GM12872 (cell line): ENCODE results near the gene AAMDC.
A peak's percentile ranks its signal among the peaks of the same experiment; 100 is the strongest.

Source experiments
- TF ChIP-seq, protein P1 (sequence below): IDR thresholded peaks from 3 replicates; pipeline ENCODE4 v1.5.1; 2011; ENCODE audit warnings: low read depth, mild to moderate bottlenecking, low read length, moderate library complexity; ENCODE audit not compliant: insufficient read depth

Gene AAMDC

DNA sequence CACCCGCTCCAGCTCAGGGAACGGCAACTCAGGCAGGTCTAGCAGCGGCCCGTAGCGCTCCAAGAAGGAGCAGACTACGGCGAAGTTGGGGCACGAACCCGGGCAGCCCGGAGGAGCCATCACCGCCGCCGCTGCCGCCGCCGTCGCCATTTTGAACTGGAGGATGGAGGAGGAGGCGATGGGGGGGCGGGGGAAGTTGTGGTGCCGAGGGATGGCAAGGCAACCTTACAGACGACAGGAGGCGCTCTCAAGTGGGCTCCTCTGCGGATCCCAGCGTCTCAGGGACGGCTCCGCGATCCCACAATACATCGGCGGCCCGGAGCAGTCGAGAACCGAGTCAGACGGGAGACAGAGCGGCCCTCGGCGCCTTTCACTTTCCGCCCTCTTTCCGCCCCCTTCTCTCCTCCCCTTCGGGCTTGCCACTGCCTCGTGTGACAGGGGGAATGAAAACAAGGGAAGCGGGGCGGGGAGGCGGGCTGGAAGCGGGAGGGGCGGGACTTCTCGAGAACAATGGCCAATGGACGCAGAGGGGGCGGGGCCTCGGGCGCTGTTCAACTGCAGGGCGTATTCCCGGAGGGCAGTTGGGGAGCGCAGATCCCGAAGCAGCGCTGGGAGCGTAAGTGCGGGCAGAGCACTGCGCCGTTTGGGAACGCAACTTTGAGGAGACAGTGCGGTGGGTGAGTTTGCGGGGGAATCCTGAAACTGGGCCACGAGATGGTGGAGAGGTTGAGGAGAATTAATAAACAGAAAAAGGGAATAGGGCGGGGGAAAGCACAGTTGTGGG is at the start of gene AAMDC, which contains the start of gene RSF1:
Gene AAMDC (plus strand): TSS at position 580 of the 784 bp plus-strand sequence. CDS start 21,353 bp downstream, outside the sequence.
Gene RSF1 (minus strand): TSS at position 158 of the 784 bp plus-strand sequence. CDS start 8 bp downstream, at position 150.
- TF ChIP-seq, protein P1, sequence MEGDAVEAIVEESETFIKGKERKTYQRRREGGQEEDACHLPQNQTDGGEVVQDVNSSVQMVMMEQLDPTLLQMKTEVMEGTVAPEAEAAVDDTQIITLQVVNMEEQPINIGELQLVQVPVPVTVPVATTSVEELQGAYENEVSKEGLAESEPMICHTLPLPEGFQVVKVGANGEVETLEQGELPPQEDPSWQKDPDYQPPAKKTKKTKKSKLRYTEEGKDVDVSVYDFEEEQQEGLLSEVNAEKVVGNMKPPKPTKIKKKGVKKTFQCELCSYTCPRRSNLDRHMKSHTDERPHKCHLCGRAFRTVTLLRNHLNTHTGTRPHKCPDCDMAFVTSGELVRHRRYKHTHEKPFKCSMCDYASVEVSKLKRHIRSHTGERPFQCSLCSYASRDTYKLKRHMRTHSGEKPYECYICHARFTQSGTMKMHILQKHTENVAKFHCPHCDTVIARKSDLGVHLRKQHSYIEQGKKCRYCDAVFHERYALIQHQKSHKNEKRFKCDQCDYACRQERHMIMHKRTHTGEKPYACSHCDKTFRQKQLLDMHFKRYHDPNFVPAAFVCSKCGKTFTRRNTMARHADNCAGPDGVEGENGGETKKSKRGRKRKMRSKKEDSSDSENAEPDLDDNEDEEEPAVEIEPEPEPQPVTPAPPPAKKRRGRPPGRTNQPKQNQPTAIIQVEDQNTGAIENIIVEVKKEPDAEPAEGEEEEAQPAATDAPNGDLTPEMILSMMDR: peak; percentile 73

- TF ChIP-seq, protein P1: no peak
These were observed 45.0 kb upstream of the AAMDC start for GRCh38 chr11:77775936-77776335.

GRCh38 chr11:77776455-77776854 is 44.5 kb upstream of the AAMDC start:
- TF ChIP-seq, protein P1: 0 out of 3 replicates have a peak, but pooled peaks have one; percentile 20

DNA sequence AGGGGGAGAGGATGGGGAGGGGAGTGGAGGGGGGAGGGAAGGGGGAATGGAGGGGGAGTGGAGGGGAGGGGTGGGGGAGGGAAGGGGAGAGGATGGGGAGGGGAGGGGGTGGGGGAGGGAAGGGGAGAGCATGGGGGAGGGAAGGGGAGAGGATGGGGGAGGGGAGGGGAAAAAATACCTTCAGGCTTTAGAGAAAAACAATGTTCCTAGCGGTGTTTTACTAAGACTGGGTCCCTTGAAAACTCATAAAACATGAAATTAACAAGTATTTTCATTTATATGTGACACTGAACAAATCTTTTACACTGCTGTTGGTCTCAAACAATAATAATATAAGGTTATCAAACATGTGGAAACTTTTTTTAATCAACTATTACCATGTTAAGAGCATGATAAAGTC is 42.8 kb upstream of the AAMDC start:
- TF ChIP-seq, protein P1: no peak

DNA sequence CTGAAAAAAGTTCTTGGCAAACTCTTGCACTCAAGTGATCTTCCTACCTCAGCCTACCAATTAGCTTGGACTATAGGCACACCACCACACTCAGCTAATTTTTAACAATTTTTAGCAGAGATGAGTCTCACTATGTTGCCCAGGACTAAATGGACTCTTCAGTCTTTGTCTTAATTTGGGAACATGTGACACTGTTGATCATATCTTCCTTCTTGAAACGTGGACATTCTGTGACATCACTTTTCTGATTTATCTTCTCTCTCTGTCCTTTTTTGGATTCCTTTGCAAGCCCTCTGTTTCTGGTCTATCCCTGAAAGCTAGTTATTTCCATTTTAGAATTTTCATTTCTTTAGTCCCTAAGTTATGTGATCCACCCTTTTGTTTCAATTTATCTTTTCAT is 42.4 kb upstream of the AAMDC start:
- TF ChIP-seq, protein P1: no peak

DNA sequence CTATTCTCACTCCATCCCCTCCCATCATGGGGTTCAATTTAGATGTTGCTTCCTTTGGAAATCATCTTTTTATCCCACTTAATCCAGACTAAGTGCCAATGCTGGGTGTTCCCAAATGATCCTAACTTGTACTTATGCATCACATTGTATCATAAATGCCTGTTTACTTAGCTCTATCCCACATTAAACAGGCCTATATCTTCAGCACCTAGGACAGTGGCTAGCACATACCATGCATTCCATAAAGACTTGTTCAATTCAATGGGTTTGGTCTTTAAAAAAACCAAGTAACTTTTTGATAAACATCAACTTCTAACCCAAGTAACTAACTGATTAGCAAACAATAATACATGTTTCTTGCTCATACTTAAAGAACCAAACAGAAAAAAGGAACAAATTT is 41.0 kb upstream of the AAMDC start:
- TF ChIP-seq, protein P1: no peak

DNA sequence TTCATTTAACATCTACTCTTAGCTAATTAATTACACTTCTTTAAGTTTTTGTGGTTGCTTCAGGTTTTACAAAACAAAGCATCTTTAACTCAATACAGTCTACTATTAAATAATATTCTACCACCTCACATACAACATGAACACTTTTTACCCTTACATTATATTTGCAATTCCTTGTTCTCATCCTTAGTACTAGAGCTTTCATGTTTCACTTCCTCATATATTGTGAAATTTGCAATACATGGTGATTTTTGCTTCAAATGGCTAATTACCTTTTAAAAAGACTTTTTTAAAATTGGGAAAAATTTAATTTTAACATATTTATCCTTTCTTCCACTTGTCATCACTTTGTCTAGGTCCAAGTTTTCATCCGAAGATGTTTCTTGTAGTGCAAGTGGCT is 37.9 kb upstream of the AAMDC start:
- TF ChIP-seq, protein P1: no peak
